ENCODE results near the gene ARL8B.
"Not testable (repeated sequence)": the region's sequence is repeated elsewhere in the genome, so short reads cannot be mapped to it uniquely, and the experiment has no call there.

GRCh38 chr3:5106933-5107334, 15.2 kb upstream of the ARL8B start:
- TF ChIP-seq, protein P1, sequence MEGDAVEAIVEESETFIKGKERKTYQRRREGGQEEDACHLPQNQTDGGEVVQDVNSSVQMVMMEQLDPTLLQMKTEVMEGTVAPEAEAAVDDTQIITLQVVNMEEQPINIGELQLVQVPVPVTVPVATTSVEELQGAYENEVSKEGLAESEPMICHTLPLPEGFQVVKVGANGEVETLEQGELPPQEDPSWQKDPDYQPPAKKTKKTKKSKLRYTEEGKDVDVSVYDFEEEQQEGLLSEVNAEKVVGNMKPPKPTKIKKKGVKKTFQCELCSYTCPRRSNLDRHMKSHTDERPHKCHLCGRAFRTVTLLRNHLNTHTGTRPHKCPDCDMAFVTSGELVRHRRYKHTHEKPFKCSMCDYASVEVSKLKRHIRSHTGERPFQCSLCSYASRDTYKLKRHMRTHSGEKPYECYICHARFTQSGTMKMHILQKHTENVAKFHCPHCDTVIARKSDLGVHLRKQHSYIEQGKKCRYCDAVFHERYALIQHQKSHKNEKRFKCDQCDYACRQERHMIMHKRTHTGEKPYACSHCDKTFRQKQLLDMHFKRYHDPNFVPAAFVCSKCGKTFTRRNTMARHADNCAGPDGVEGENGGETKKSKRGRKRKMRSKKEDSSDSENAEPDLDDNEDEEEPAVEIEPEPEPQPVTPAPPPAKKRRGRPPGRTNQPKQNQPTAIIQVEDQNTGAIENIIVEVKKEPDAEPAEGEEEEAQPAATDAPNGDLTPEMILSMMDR (IDR thresholded peaks at IDR 0.05): not testable (repeated sequence)
- TF ChIP-seq POLR2A (IDR thresholded peaks at IDR 0.05): not testable (repeated sequence)

All from testis (tissue), 2 donors.